HG03103 (cell line): ENCODE results near the gene RAB4A.
A peak's percentile ranks its signal among the peaks of the same experiment; 100 is the strongest.

Experiments used
- ATAC-seq: cut with Tn5 transposase; IDR thresholded peaks from one replicate; pipeline ENCODE4 v1.9.1; 2021; ENCODE audit warnings: low read depth; ENCODE audit not compliant: unreplicated experiment

RAB4A gene

DNA sequence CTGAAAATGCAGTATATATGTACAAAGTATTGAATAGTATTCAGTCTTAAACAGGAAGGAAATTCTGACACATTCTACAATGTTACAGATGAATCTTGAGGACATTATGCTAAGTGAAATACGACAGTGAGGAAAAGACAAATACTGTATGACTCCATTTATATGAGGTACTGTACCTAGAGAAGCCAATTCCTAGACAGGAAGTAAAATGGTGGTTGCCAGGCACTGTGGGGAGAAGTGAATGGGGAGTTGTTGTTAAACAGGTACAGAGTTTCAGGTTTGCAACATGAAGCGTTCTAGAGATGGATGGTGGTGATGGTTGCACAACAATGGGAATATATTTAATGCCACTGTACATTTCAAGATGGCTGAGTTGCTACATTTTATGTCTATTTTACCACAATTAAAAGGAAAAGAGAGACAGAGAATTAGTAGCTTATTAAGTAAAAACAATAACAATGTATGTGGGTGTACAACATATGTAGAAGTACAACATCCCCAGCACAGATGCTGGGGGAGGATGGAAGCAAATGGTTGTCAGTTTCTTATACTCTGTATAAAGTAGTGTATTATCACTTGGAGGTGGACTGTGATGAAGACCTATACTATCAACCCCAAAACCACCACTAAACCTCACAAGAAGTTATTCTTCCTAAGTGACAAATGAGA lies 3.9 kb upstream of the RAB4A start:
- no peak for ATAC-seq

- no peak for ATAC-seq
These were observed 2.4 kb upstream of the RAB4A start for GRCh38 chr1:229268505-229268904.

GRCh38 chr1:229271448-229272159 lies 693 bp downstream of the RAB4A start:
- ATAC-seq: peak; percentile 46

DNA sequence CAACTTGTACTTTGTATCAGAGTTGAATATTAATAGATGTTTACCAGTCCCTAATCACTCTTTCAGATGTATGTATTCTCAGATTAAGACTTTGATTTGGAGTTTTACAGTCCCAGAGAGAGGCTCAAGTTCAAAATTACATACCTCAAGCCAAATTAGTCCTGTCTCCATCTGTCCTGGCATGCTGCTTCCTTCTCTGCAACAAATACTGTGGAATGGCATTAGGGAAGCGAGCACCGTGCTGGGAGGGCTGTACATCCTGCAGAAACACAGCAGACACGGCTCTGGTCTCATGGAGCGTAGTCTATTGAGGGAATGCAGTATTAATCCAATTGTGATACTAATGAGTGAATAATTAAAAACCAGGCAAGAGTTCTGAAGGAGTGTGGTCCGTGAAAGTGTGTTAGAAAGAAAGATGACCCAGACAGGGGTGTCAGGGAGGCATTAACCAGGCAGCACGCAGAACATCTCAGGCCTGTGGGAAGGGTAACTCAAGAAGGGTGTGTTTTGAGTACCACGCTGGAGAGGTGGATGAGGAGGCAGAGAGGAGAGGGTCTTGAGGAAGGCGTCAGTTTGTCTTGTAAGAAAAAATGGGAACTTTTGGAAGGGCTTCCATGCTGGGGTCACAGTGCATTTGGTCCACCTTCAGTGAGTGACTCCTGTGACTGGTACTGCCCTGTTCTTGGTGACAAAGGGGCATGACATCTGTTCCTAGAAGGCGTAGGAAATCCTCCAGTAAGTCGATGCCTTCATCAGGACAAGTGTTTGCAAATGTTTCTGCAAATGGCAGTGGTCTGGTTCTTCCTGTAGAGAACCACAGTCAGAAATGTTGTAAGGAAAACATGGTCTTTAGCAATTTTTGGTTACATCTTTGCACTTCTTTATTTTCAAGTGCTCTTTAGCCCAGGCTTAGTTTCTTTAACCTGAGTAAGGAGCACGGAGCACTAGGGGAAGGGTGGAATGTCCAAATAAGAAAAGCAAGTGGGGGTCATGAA lies 1.6 kb downstream of the RAB4A start:
- no peak for ATAC-seq

DNA sequence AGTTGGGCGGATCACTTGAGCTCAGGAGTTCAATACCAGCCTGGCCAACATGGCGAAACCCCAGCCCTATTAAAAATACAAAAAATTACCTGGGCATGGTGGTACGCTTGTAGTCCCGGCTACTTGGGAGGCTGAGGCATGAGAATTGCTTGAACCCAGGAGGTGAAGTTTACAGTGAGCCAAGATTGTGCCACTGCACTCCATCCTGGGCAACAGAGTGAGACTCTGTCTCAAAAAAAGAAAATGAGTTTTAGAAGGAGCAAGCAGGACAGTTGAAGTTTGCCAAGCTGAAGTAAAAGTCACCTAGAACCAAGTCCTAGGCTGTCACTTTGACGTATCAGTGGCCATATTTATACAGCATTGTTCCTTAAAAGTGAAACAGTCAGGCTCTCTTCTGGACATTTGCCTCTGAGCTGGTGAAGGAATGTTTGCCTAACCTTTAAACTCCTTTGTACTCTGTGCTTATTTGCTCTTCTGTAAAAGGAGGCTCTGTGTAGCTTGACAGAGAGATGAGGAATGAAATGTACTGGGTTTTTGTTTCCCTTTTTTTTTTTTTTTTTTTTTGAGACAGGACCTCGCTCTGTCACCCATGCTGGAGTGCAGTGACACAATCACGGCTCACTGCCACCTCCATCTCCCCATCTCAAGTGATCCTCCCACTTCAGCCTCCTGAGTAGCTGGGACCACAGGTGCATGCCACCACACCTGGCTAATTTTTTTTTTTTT lies 2.8 kb downstream of the RAB4A start:
- no peak for ATAC-seq

DNA sequence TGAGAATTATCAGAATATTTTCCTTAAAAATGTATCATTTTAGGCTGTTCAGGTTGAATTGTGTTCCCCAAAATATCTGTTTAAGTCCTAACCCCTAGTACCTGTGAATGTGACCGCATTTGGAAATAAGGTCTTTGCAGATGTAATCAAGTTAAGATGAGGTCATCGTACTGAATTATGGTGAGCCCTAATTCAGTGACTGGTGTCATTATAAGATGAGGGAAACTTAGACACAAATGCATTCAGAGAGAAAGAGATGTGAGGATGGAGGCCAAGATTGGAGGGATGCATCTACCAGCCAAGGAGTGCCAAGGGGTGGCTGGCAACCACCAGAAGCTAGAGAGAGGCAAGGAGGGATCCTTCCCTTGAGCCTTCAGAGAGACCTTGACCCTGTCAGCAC lies 4.1 kb downstream of the RAB4A start:
- ATAC-seq: no peak

DNA sequence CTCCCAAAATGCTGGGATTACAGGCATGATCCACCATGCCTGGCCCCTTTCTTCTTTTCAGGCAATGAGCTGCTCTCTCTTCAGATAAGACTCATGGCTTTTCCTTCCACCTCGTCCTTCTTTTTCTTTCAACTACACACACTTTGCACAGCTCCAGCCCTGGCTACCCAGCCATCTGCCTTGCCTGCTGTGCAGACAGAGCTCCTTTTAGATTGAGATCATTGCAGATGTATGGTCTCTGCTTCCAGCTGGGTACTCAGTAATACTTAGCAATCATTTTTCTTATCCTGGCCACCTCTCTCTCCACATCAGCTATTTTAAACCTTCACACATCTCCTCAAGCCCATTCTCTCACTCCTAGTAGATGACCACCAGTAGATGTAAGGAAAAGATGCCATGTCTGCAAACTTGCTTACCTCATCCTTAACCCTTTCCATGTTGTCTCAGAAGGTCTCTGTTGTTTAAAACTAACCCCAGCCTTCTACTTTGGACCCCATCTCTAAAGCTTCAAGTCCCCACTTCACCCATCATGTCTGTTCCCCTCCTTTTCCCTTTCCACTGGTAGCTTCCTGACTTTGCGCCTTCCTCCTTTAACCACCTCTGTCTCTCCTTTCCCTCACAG lies 7.3 kb downstream of the RAB4A start:
- ATAC-seq: no peak

- ATAC-seq: no peak
These were observed 8.3 kb downstream of the RAB4A start for GRCh38 chr1:229279242-229279641.

DNA sequence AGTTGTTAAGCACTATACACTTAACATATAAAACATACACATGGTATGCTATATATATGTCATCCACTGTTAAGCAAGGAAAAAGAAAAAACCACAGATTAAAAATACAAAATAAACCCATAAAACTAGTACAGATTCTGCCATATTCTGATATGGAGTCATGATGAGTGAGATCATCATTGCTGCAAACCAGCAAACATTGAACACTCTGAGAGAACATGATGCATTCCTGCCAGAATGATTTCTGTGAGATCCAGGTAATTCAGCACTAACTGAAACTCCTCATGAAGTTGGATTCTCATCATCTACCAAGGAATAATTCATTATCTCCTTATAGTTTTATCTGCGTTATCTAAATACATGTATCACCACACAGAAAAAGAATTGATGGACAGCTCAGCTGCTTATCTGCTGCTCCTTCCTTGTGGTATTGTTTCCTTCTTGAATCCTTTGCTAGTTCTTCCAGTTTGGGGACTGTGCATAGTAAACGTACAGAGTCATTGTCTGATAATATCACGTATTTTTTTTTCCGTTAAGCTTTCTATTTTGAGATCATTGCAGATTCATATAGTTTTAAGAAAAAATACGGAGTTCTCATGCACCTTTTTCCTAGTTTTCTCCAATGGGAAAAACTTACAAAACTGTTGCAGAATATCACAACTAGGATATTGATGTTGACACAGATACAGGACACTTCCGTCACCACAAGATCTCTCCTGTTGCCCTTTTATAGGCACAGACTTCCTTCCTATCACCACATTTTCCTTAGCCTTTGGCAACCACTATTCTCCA lies 9.3 kb downstream of the RAB4A start:
- no peak for ATAC-seq

DNA sequence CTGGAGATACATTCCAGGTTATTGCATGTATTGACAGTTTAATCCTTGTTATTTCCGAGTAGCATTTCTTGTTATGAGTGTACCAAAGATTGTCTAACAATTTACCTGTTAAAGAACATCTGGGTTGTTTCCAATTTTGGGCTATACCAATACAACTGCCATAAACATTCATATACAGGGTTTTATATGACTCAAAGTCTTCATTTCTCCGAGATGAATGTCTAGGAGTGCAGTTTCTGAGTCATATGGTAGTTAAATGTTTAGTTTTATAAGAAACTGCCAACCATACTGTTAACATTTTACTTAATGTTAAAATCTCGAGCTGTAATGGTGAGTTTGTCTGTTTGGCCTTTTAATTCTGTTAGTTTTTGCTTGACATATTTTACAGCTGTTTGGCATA lies 10.0 kb downstream of the RAB4A start:
- ATAC-seq: no peak

DNA sequence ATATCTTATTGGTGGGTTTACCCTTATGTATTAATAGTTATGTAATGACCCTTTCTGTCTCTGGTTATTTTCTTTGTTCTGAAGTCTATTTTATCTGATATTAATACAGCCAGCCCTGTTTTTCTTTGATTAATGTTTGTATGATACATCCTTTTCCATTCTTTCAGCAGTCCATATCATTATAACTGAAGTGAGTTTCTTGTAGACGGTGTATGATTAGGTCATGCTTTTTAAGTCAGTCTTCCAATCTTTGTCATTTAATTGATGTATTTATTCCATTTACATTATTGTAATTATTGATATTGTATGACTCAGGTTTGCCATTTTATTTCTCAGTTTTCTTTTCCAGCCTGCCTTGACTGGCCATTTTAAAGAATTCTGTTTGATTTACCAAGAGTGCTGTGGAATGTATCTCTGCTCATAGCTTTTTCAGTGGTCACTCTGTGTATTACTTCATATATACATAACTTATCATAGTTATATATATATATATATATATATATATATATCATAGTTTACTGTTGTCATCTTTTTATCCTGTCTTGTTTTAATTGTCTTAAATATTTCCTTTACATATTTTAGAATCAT lies 10.5 kb downstream of the RAB4A start:
- ATAC-seq: no peak

DNA sequence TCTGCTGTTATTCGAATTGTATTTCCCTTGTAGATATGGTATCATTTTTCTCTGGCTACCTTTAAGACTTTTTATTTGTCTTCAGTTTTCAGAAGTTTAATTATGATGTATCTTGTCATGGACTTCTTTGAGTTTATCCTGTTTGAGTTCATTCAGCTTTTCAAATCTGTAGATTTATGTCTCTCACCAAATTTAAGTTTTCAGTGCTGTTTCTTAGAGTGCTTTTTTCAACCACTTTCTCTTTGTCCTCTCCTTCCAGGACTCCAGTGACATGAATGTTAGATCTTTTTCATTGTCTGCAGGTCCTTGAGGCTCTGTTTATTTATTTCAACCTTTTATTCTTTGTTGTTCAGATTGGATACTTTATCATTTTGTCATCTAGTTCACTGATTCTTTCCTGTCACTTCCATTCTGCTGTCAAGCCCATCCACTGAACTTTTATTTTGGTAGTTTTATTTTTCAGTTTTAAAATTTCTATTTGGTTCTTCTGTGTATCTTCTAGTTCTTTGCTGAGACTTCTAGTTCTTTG lies 11.4 kb downstream of the RAB4A start:
- ATAC-seq: no peak

DNA sequence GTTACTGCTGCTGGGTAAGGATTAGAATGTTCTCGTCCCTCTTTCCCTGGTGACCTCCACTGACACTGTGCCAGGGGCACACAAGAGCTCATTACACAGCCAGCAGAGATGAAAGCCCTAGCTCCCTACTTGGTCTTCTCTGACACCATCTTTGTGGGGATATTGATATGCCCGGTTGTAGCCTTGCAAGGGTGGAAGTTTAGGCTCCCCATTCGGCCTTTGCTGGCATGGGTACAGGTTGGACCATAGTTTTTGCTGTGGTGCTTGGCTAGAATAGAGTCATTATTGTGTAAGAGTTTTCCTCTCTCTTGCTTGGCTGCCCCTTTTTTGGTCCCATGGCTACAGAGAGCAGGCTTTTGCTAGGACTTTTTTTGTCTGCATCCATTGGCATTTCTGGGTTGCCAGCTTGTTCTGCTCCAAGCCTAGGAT lies 12.3 kb downstream of the RAB4A start:
- ATAC-seq: no peak

GRCh38 chr1:229284887-229285286 lies 14.0 kb downstream of the RAB4A start:
- no peak for ATAC-seq

DNA sequence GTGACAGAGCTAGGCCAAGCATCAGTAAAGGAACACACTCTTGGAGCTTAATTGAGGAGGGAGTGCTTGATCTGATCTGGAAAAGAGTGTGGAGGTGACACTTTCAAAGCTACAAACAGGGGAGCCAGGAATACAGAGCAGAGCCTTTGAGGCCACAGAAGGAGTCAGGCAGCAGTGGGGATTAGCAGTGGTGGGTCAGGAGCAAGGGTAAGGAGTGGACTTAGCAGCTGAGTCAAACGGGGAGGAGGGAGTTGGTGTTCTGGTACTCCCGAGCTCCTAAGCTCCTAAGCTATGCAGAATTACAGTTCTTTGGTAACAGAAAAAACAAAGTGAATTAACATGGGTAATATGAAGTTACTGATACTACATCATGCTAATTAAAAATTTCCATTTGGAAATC lies 14.5 kb downstream of the RAB4A start:
- no peak for ATAC-seq

- ATAC-seq: no peak
These were observed 15.3 kb downstream of the RAB4A start for GRCh38 chr1:229286099-229286766.

- no peak for ATAC-seq
These were observed 16.4 kb downstream of the RAB4A start for GRCh38 chr1:229287267-229287666.

DNA sequence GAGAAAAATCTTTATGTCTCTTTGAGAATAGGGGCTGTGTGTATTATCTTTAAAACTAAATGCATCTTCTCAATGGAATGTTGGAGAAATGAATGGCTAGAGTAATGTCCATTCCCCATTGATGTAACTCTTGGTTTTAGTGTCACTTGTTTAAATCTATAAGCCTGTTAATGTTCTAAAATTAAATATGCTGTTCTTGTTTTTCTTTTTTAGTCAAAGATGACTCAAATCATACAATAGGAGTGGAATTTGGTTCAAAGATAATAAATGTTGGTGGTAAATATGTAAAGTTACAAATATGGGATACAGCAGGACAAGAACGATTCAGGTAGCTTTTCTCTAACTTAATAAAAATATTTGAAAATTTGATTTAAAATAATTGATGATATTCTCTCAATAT lies 17.6 kb downstream of the RAB4A start:
- no peak for ATAC-seq
